Psoas muscle (tissue), 8 donors: ENCODE measurements around the gene SNAPC4. TPM values are rescaled to one million over a fixed set of nuclear protein-coding genes. Genes with fewer than 3 reads are reported as not detected.
"Not testable (repeated sequence)": the region's sequence is repeated elsewhere in the genome, so short reads cannot be mapped to it uniquely, and the experiment has no call there.

Experiments used
- ATAC-seq, 4 donors: fragments of 200-7000 bp; cut with Tn5 transposase; one replicate each; pipeline ENCODE4 v1.9.1; 2020; ENCODE audit warnings: moderate library complexity in 3 of 4, mild to moderate bottlenecking in 2 of 4
- DNase-seq, 2 donors: peaks; one replicate each; pipeline ENCODE4 v3.0.0-alpha.2; 2020
- H3K27ac ChIP-seq: fragments of 200-600 bp; one replicate; pipeline ENCODE4 v1.8.0; 2022
- H3K27me3 ChIP-seq, 3 donors: fragments of 200-600 bp in 1 of 3; one replicate each; pipeline versions ENCODE4 v1.6.1 to v1.8.0; 2013 to 2022; ENCODE audit warnings: low read length in 2 of 3, mild to moderate bottlenecking in 2 of 3, moderate library complexity in 1 of 3; ENCODE audit not compliant: insufficient read depth in 3 of 3
- H3K36me3 ChIP-seq, 2 donors: fragments of 200-600 bp in 1 of 2; one replicate each; pipeline versions ENCODE4 v1.6.1 to v1.8.0; 2013 to 2022; ENCODE audit warnings: low read depth in 1 of 2, mild to moderate bottlenecking in 1 of 2, moderate library complexity in 1 of 2; ENCODE audit not compliant: insufficient read depth in 1 of 2
- H3K4me1 ChIP-seq: fragments of 200-600 bp; one replicate; pipeline ENCODE4 v1.8.0; 2022
- H3K4me3 ChIP-seq: fragments of 200-600 bp; one replicate; pipeline ENCODE4 v1.8.0; 2022; ENCODE audit warnings: mild to moderate bottlenecking
- H3K9me3 ChIP-seq: fragments of 200-600 bp; one replicate; pipeline ENCODE4 v1.8.0; 2022
- CTCF ChIP-seq: fragments of 200-600 bp; IDR thresholded peaks from one replicate; pipeline ENCODE4 v1.8.0; 2022; ENCODE audit warnings: antibody characterized with exemption
- WGBS, 3 donors: extraction: QIAGEN DNeasy Blood & Tissue Kit; methylation state at CpG; one replicate each; pipeline versions ENCODE4 v1.1.6 to v1.1.7; 2013; 5-methylcytosine and 5-hydroxymethylcytosine counted together
- intact Hi-C, 2 donors: fragments of 100-400 bp; cut with DNase I; formaldehyde crosslinking; loops; one replicate each; pipeline versions ENCODE4 v1.11.0 to v1.14.2; 2022
- polyA plus RNA-seq, 3 donors: library from polyadenylated mRNA; stranded (reverse); fragments of 200-250 nt; gene quantifications; one replicate each; pipeline ENCODE4 v1.2.3, GENCODE V29; 2013
- total RNA-seq, 4 donors: library from RNA; stranded (reverse); fragmentation: NEBNext Ultra II Directional in 2 of 4; extraction: Animal tissue kit (Norgen Biotek cat#: 25700) in 2 of 4; gene quantifications; one replicate each; pipeline versions ENCODE4 v1.2.1 to v1.2.4, GENCODE V29; 2021 to 2023
- donor health status: healthy with polysubstance abuse.
- donor health status: DM: no; HTN: no; CAD: no; lungs with moderate emphysema.
- donor health status: Bipolar disorder and iron deficiency.
- donor health status: healthy.
- donor health status: DM: yes; HTN: yes; CAD: no.
- donor health status: DM: no; HTN: no; CAD: no.
- donor health status: DM: no; HTN: no; CAD: no.
- donor health status: DM: yes; HTN: yes; CAD: no.

The SNAPC4 gene
- total and polyA plus RNA-seq, 7 donors, result 3.1 to 6.5 (median 4.6) TPM

DNA sequence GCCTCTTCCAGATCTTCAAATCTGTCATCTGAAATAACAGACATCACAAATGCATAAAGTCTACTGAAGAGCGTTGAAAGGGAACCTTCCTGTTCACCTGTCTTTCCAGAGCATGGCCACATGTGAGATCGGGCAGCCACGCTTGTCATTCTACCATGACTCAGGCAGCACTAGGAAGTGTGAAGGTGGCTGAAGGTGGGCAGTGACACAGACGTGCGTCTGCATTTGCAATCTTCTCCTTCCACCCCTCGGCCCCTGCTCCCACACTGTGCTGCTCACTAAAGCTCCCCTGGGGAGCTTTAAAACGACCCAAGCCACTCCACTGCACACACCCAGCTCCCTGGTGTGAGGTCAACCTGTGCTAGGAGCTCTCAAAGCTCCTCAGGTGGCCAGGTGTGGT, 7.9 kb upstream of the SNAPC4 start:
- TF ChIP-seq CTCF, result no peak
- H3K27ac ChIP-seq, result no peak overlapping the region
- no peak for DNase-seq
- H3K4me3 ChIP-seq, result no peak overlapping the region
- no peaks in the 10 kb centered on the region for H3K27me3 ChIP-seq
- H3K9me3 ChIP-seq, result no peaks in the 10 kb centered on the region
- H3K4me1 ChIP-seq, result peaks cover 25% of the 10 kb centered on the region
- no peak for ATAC-seq
- intact Hi-C loops, result loop anchor here in 1 of 2 donors (2.0 kb wide), 1 partner anchor 43 kb away; no protein-coding TSS in a partner anchor
- H3K36me3 ChIP-seq, result peaks cover 0 to 61% of the 10 kb centered on the region in 2 donors
- WGBS, 3 donors, result 81 to 85% (median 83%) methylated on average over 7 of the region's 7 CpGs

GRCh38 chr9:136407061-136407460, 7.1 kb upstream of the SNAPC4 start:
- not testable (repeated sequence) for H3K27ac ChIP-seq, ATAC-seq, H3K4me3 ChIP-seq, H3K9me3 ChIP-seq, DNase-seq, H3K27me3 ChIP-seq
- H3K4me1 ChIP-seq, result peaks cover 19% of the 10 kb centered on the region
- intact Hi-C loops, result loop anchor here in 1 of 2 donors (2.0 kb wide), 1 partner anchor 42 kb away; no protein-coding TSS in a partner anchor
- H3K36me3 ChIP-seq, result peaks cover 0 to 59% of the 10 kb centered on the region in 2 donors
- WGBS, 3 donors, result 90 to 95% (median 94%) methylated on average over 28 of the region's 28 CpGs

- peaks cover 0 to 62% of the 10 kb centered on the region in 2 donors for H3K36me3 ChIP-seq
- not testable (repeated sequence) for H3K27me3 ChIP-seq, DNase-seq, H3K27ac ChIP-seq, H3K4me1 ChIP-seq, ATAC-seq, H3K4me3 ChIP-seq, H3K9me3 ChIP-seq
- intact Hi-C loops, result loop anchor here in 1 of 2 donors (2.0 kb wide), 1 partner anchor 41 kb away; no protein-coding TSS in a partner anchor
- 89 to 91% (median 90%) methylated on average over 10 of the region's 10 CpGs for WGBS, 3 donors
Observed at GRCh38 chr9:136405904-136406303, 5.9 kb upstream of the SNAPC4 start.

- Histone ChIP-seq H3K36me3 (peaks cover 0 to 62% of the 10 kb centered on the region in 2 donors), H3K4me1 (peaks cover 9% of the 10 kb centered on the region), H3K27me3 (no peaks in the 10 kb centered on the region), H3K27ac (no peak overlapping the region), H3K9me3 (no peaks in the 10 kb centered on the region), H3K4me3 (no peak overlapping the region)
- ATAC-seq (no peak), DNase-seq (no peak)
- no peak for TF ChIP-seq CTCF
- intact Hi-C loops, result no loop called here
- WGBS, 3 donors, result 79 to 91% (median 82%) methylated on average over 7 of the region's 7 CpGs
Observed at GRCh38 chr9:136405481-136405880, 5.5 kb upstream of the SNAPC4 start.

- DNase-seq, result no peak
- H3K27ac ChIP-seq, result no peak overlapping the region
- no peaks in the 10 kb centered on the region for H3K9me3 ChIP-seq
- intact Hi-C loops, result no loop called here
- no peak overlapping the region for H3K4me3 ChIP-seq
- peaks cover 0 to 62% of the 10 kb centered on the region in 2 donors for H3K36me3 ChIP-seq
- no peaks in the 10 kb centered on the region for H3K27me3 ChIP-seq
- peaks cover 6% of the 10 kb centered on the region for H3K4me1 ChIP-seq
- 87 to 91% (median 91%) methylated on average over 13 to 14 of the region's 14 CpGs for WGBS, 3 donors
- ATAC-seq, result no peak
- no peak for TF ChIP-seq CTCF
Observed at GRCh38 chr9:136404801-136405136, 4.8 kb upstream of the SNAPC4 start.
